Trophoblast cell (in vitro differentiated cells and primary cell): Measurements from ENCODE around the gene ZMYND12.
A peak's percentile ranks its signal among the peaks of the same experiment; 100 is the strongest.

Source experiments
- DNase-seq, 2 donors: peaks; one replicate each; pipeline ENCODE4 v3.0.0-alpha.2; 2016
- H2AFZ ChIP-seq: 2 replicates; pipeline ENCODE4 v1.6.1; 2013; ENCODE audit warnings: low read length, moderate library complexity, mild to moderate bottlenecking; ENCODE audit not compliant: insufficient read depth, poor library complexity
- H2AK5ac ChIP-seq: 2 replicates; pipeline ENCODE4 v1.6.1; 2013; ENCODE audit warnings: mild to moderate bottlenecking, low read length
- H2BK120ac ChIP-seq: 2 replicates; pipeline ENCODE4 v1.6.1; 2013; ENCODE audit warnings: low read length, mild to moderate bottlenecking, moderate library complexity; ENCODE audit not compliant: insufficient read depth, poor library complexity
- H2BK12ac ChIP-seq: 2 replicates; pipeline ENCODE4 v1.6.1; 2013; ENCODE audit warnings: mild to moderate bottlenecking, low read length, moderate library complexity
- H2BK5ac ChIP-seq: 2 replicates; pipeline ENCODE4 v1.6.1; 2013; ENCODE audit warnings: low read length, low read depth, moderate library complexity, mild to moderate bottlenecking; ENCODE audit not compliant: poor library complexity
- H3K14ac ChIP-seq: 2 replicates; pipeline ENCODE4 v1.6.1; 2013; ENCODE audit warnings: mild to moderate bottlenecking, low read length
- H3K18ac ChIP-seq: 2 replicates; pipeline ENCODE4 v1.6.1; 2013; ENCODE audit warnings: mild to moderate bottlenecking, low read length
- H3K23ac ChIP-seq: 2 replicates; pipeline ENCODE4 v1.6.1; 2013; ENCODE audit warnings: low read length
- H3K27ac ChIP-seq: 2 replicates; pipeline ENCODE4 v1.5.1; 2013; ENCODE audit warnings: low read depth, mild to moderate bottlenecking, inconsistent platforms, low read length, moderate library complexity
- H3K27me3 ChIP-seq: 2 replicates; pipeline ENCODE4 v1.6.1; 2013; ENCODE audit warnings: inconsistent platforms, mild to moderate bottlenecking, low read length, moderate library complexity; ENCODE audit not compliant: insufficient read depth
- H3K36me3 ChIP-seq, 2 experiments: 1 replicate in 1 of 2; 2 replicates in 1 of 2; pipeline ENCODE4 v1.6.1; 2013; ENCODE audit warnings: low read length in 2 of 2, mild to moderate bottlenecking in 2 of 2, moderate library complexity in 1 of 2; ENCODE audit not compliant: insufficient read depth in 2 of 2, control insufficient read depth in 1 of 2
- H3K4ac ChIP-seq: 2 replicates; pipeline ENCODE4 v1.6.1; 2013; ENCODE audit warnings: low read depth, mild to moderate bottlenecking, low read length, moderate library complexity
- H3K4me1 ChIP-seq, 2 experiments: 1 replicate in 1 of 2; 2 replicates in 1 of 2; pipeline ENCODE4 v1.6.1; 2013; ENCODE audit warnings: low read length in 2 of 2, mild to moderate bottlenecking in 2 of 2, moderate library complexity in 1 of 2; ENCODE audit not compliant: insufficient read depth in 2 of 2, control insufficient read depth in 1 of 2
- H3K4me2 ChIP-seq: 2 replicates; pipeline ENCODE4 v1.6.1; 2013; ENCODE audit warnings: inconsistent platforms, mild to moderate bottlenecking, low read length, moderate library complexity
- H3K4me3 ChIP-seq: 2 replicates; pipeline ENCODE4 v1.5.1; 2013; ENCODE audit warnings: mild to moderate bottlenecking, low read depth, low read length, inconsistent platforms
- H3K79me1 ChIP-seq: one replicate; pipeline ENCODE4 v1.6.1; 2013; ENCODE audit warnings: low read length
- H3K79me2 ChIP-seq: 2 replicates; pipeline ENCODE4 v1.6.1; 2013; ENCODE audit warnings: low read length, mild to moderate bottlenecking; ENCODE audit not compliant: control insufficient read depth, insufficient read depth, poor library complexity
- H3K9ac ChIP-seq: 2 replicates; pipeline ENCODE4 v1.6.1; 2013; ENCODE audit warnings: mild to moderate bottlenecking, low read length
- H3K9me3 ChIP-seq: 2 replicates; pipeline ENCODE4 v1.6.1; 2013; ENCODE audit warnings: low read depth, mild to moderate bottlenecking, control low read depth, inconsistent platforms, low read length; ENCODE audit not compliant: insufficient read depth
- H4K12ac ChIP-seq: 2 replicates; pipeline ENCODE4 v1.6.1; 2013; ENCODE audit warnings: low read depth, mild to moderate bottlenecking, low read length, moderate library complexity
- H4K8ac ChIP-seq: 2 replicates; pipeline ENCODE4 v1.6.1; 2013; ENCODE audit warnings: low read depth, mild to moderate bottlenecking, low read length, moderate library complexity
- H4K91ac ChIP-seq: one replicate; pipeline ENCODE4 v1.6.1; 2013; ENCODE audit warnings: low read depth, mild to moderate bottlenecking, low read length, moderate library complexity
- WGBS: extraction: QIAGEN DNeasy Blood & Tissue Kit; methylation state at CpG from one replicate; pipeline ENCODE4 v1.1.7; 2013; ENCODE audit warnings: missing lambda C conversion rate; ENCODE audit not compliant: insufficient read length, insufficient coverage; ENCODE audit errors: extremely low coverage; 5-methylcytosine and 5-hydroxymethylcytosine counted together

The ZMYND12 gene

DNA sequence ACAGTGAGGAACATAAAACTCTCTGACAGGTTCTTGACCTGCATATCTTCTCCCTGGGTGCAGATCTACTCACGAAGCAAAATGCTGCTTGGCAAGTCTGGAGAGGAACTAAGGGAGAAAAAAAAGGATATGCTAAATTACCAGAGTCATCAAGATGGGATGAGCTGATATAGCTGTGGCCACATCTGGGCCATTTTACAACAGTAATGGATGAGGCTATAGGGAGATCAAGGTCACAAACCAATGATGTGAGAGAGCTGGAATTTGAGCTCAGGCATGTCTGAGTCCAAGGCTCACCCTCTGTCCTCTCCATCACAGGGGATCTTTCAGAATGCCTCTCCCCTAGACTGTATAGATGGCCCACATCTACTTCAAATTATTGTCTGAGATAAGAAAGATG is 26.2 kb downstream of the ZMYND12 start:
- H4K8ac ChIP-seq, result no peak overlapping the region
- H2AFZ ChIP-seq, result no peak overlapping the region
- no peak overlapping the region for H3K14ac ChIP-seq
- no peak overlapping the region for H3K4me3 ChIP-seq
- H2AK5ac ChIP-seq, result no peak overlapping the region
- H4K12ac ChIP-seq, result no peak overlapping the region
- H3K9me3 ChIP-seq, result no peaks in the 10 kb centered on the region
- H2BK5ac ChIP-seq, result no peak overlapping the region
- no peak overlapping the region for H3K23ac ChIP-seq
- H3K27ac ChIP-seq, result no peak overlapping the region
- H2BK120ac ChIP-seq, result no peak overlapping the region
- no peak overlapping the region for H2BK12ac ChIP-seq
- no peak overlapping the region for H3K9ac ChIP-seq
- H3K27me3 ChIP-seq, result no peaks in the 10 kb centered on the region
- DNase-seq, result peak; percentile 84 to 90
- no peak overlapping the region for H4K91ac ChIP-seq
- H3K79me2 ChIP-seq, result no peaks in the 10 kb centered on the region
- peaks cover 0 to 7% of the 10 kb centered on the region in 2 experiments for H3K4me1 ChIP-seq
- no peaks in the 10 kb centered on the region for H3K36me3 ChIP-seq
- H3K79me1 ChIP-seq, result no peaks in the 10 kb centered on the region
- H3K18ac ChIP-seq, result no peak overlapping the region
- H3K4me2 ChIP-seq, result no peak overlapping the region
- WGBS, result no CpG with 5 or more reads among the region's 1 CpG
- no peak overlapping the region for H3K4ac ChIP-seq

DNA sequence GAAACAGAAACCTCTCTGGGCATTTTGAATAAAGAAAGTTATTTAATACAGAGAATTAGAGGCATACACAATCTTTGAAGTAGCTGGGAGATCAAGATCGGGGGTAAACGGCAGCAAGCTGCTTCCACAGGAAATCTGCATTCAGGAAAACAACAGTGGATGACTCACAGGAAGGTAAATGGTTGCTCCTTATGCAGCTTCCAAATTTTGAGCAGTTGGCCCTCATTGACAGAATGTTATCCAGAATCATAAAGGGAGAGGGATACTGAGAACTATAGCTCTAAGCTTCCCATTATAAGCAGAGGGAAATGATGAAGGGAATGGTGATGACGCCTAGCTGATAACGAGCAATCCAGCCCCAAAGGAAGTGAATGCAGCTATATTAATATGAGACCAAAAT is 28.6 kb downstream of the ZMYND12 start:
- no peaks in the 10 kb centered on the region for H3K27me3 ChIP-seq
- no peak overlapping the region for H3K23ac ChIP-seq
- H2BK120ac ChIP-seq, result no peak overlapping the region
- no peak overlapping the region for H4K8ac ChIP-seq
- no peaks in the 10 kb centered on the region for H3K4me1 ChIP-seq
- H3K14ac ChIP-seq, result no peak overlapping the region
- no peak overlapping the region for H2BK12ac ChIP-seq
- no peaks in the 10 kb centered on the region for H3K79me2 ChIP-seq
- no peaks in the 10 kb centered on the region for H3K9me3 ChIP-seq
- H3K36me3 ChIP-seq, result no peaks in the 10 kb centered on the region
- no peak overlapping the region for H3K4ac ChIP-seq
- H4K91ac ChIP-seq, result no peak overlapping the region
- no peak overlapping the region for H2AFZ ChIP-seq
- H3K4me2 ChIP-seq, result no peak overlapping the region
- H3K4me3 ChIP-seq, result no peak overlapping the region
- H3K79me1 ChIP-seq, result no peaks in the 10 kb centered on the region
- no peak overlapping the region for H4K12ac ChIP-seq
- no peak for DNase-seq
- H3K9ac ChIP-seq, result no peak overlapping the region
- H3K18ac ChIP-seq, result no peak overlapping the region
- H2BK5ac ChIP-seq, result no peak overlapping the region
- H2AK5ac ChIP-seq, result no peak overlapping the region
- H3K27ac ChIP-seq, result no peak overlapping the region
- no CpG with 5 or more reads among the region's 4 CpGs for WGBS

GRCh38 chr1:42424201-42424600 is 31.6 kb downstream of the ZMYND12 start:
- Histone ChIP-seq H3K4me2 (no peak overlapping the region), H2AFZ (no peak overlapping the region), H2AK5ac (no peak overlapping the region), H3K79me2 (no peaks in the 10 kb centered on the region), H3K4me1 (no peaks in the 10 kb centered on the region), H3K79me1 (no peaks in the 10 kb centered on the region), H3K9ac (no peak overlapping the region), H3K14ac (no peak overlapping the region), H4K91ac (no peak overlapping the region), H2BK5ac (no peak overlapping the region), H2BK120ac (no peak overlapping the region), H3K36me3 (no peaks in the 10 kb centered on the region), H2BK12ac (no peak overlapping the region), H3K4me3 (no peak overlapping the region), H3K23ac (no peak overlapping the region), H3K4ac (no peak overlapping the region), H3K27ac (no peak overlapping the region), H3K18ac (no peak overlapping the region), H3K9me3 (no peaks in the 10 kb centered on the region), H4K12ac (no peak overlapping the region), H3K27me3 (no peaks in the 10 kb centered on the region), H4K8ac (no peak overlapping the region)
- peak; percentile 52 to 87 for DNase-seq
- WGBS, result no CpG with 5 or more reads among the region's 4 CpGs

GRCh38 chr1:42423681-42424080 is 32.1 kb downstream of the ZMYND12 start:
- Histone ChIP-seq H2BK12ac (no peak overlapping the region), H3K27ac (no peak overlapping the region), H3K4me2 (no peak overlapping the region), H3K18ac (no peak overlapping the region), H2BK5ac (no peak overlapping the region), H4K8ac (no peak overlapping the region), H3K4me1 (no peaks in the 10 kb centered on the region), H3K4me3 (no peak overlapping the region), H2AK5ac (no peak overlapping the region), H3K27me3 (no peaks in the 10 kb centered on the region), H3K36me3 (no peaks in the 10 kb centered on the region), H4K12ac (no peak overlapping the region), H2BK120ac (no peak overlapping the region), H2AFZ (no peak overlapping the region), H3K9ac (no peak overlapping the region), H3K4ac (no peak overlapping the region), H3K14ac (no peak overlapping the region), H3K79me1 (no peaks in the 10 kb centered on the region), H4K91ac (no peak overlapping the region), H3K79me2 (no peaks in the 10 kb centered on the region), H3K9me3 (no peaks in the 10 kb centered on the region), H3K23ac (no peak overlapping the region)
- no CpG with 5 or more reads among the region's 3 CpGs for WGBS
- DNase-seq, result peak; percentile 66 to 70
